Peyer's patch (tissue), 4 donors: ENCODE data around the gene PAQR9. TPM values are rescaled to one million over a fixed set of nuclear protein-coding genes. Genes with fewer than 3 reads are reported as not detected.
A peak's percentile ranks its signal among the peaks of the same experiment; 100 is the strongest.

ENCODE experiments used
- DNase-seq, 3 donors: peaks; one replicate each; pipeline ENCODE4 v3.0.0-alpha.2; 2017 to 2019
- H3K27ac ChIP-seq, 4 donors: fragments of 200-600 bp; sonication (generic); one replicate each; pipeline ENCODE4 v1.5.1; 2016 to 2019
- H3K27me3 ChIP-seq, 2 donors: fragments of 200-600 bp; sonication (generic); one replicate each; pipeline ENCODE4 v1.5.1; 2019
- H3K36me3 ChIP-seq, 3 donors: fragments of 200-600 bp; sonication (generic); one replicate each; pipeline ENCODE4 v1.5.1; 2016 to 2019
- H3K4me1 ChIP-seq, 4 donors: fragments of 200-600 bp; sonication (generic); one replicate each; pipeline ENCODE4 v1.5.1; 2016 to 2019
- H3K4me3 ChIP-seq, 4 donors: fragments of 200-600 bp; sonication (generic); 1 replicate in 3 of 4; 2 replicates in 1 of 4; pipeline ENCODE4 v1.5.1; 2016 to 2019; ENCODE audit warnings: mild to moderate bottlenecking in 1 of 4
- H3K9me3 ChIP-seq, 4 donors: fragments of 200-600 bp; sonication (generic); one replicate each; pipeline ENCODE4 v1.5.1; 2016 to 2019; ENCODE audit warnings: mild to moderate bottlenecking in 1 of 4
- CTCF ChIP-seq, 6 experiments: fragments of 450-650 bp in 4 of 6; fragments of 200-600 bp in 2 of 6; sonication (generic) in 1 of 6; IDR thresholded peaks; one replicate each; pipeline ENCODE4 v1.5.1; 2017 to 2019; ENCODE audit warnings: antibody characterized with exemption in 6 of 6, mild to moderate bottlenecking in 3 of 6, moderate library complexity in 1 of 6
- POLR2A ChIP-seq, 2 donors: fragments of 450-650 bp; IDR thresholded peaks; one replicate each; pipeline ENCODE4 v1.5.1; 2017; ENCODE audit warnings: antibody characterized with exemption in 2 of 2, mild to moderate bottlenecking in 2 of 2, moderate library complexity in 2 of 2
- total RNA-seq, 4 donors: library from RNA; depleted of rRNA; stranded (reverse); fragments of >200 nt; gene quantifications; one replicate each; pipeline ENCODE4 v1.1.0, GENCODE V29; 2016

The PAQR9 gene, protein sequence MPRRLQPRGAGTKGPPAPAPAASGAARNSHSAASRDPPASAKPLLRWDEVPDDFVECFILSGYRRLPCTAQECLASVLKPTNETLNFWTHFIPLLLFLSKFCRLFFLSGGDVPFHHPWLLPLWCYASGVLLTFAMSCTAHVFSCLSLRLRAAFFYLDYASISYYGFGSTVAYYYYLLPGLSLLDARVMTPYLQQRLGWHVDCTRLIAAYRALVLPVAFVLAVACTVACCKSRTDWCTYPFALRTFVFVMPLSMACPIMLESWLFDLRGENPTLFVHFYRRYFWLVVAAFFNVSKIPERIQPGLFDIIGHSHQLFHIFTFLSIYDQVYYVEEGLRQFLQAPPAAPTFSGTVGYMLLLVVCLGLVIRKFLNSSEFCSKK
- not detected for total RNA-seq

GRCh38 chr3:142963516-142964448 is at the start of gene PAQR9:
PAQR9 (minus strand) TSS chr3:142963674; CDS start chr3:142963336, 338 bp downstream.
- peaks cover 0 to 23% of the 10 kb centered on the region in 2 donors for H3K27me3 ChIP-seq
- H3K4me1 ChIP-seq, result peaks cover 0 to 7% (median 0%) of the 10 kb centered on the region in 4 donors
- no peaks in the 10 kb centered on the region for H3K36me3 ChIP-seq
- H3K4me3 ChIP-seq, result peak within 1 kb of the TSS; percentile 29 to 57 (median 49)
- H3K9me3 ChIP-seq, result no peaks in the 10 kb centered on the region
- DNase-seq, result no peak
- H3K27ac ChIP-seq, result no peak within 1 kb of the TSS
- TF ChIP-seq POLR2A (IDR thresholded peaks at IDR 0.05), result no peak

DNA sequence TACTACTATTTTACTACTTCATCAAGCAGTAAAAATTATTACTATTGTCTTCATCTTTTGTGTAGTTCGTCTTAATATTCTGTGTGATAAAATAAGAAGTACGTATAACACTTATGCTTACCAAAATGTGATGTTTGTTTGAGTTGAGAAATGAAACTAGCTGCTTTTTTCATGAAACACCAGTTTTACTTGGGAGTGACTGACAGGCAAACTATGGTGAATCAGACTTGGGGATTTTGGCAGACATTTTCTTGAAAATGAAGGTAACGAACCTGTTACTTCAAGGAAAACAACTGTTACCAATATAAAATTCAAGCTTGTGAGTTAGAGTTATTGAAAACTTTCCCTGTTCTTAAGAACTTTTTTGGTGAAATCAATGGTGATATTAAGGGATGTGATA is 48.2 kb upstream of the PAQR9 start:
- TF ChIP-seq POLR2A (IDR thresholded peaks at IDR 0.05) (no peak), CTCF (IDR thresholded peaks at IDR 0.05) (no peak)
- H3K4me3 ChIP-seq, result no peak overlapping the region
- DNase-seq, result no peak
- no peaks in the 10 kb centered on the region for H3K4me1 ChIP-seq
- H3K27ac ChIP-seq, result no peak overlapping the region
- H3K36me3 ChIP-seq, result peaks cover 0 to 7% (median 0%) of the 10 kb centered on the region in 3 donors
- H3K27me3 ChIP-seq, result no peaks in the 10 kb centered on the region
- no peaks in the 10 kb centered on the region for H3K9me3 ChIP-seq

GRCh38 chr3:143010024-143010423 is 46.5 kb upstream of the PAQR9 start:
- no peaks in the 10 kb centered on the region for H3K9me3 ChIP-seq
- peaks cover 0 to 5% (median 0%) of the 10 kb centered on the region in 3 donors for H3K36me3 ChIP-seq
- H3K4me3 ChIP-seq, result no peak overlapping the region
- H3K4me1 ChIP-seq, result no peaks in the 10 kb centered on the region
- no peak for DNase-seq
- no peak overlapping the region for H3K27ac ChIP-seq
- no peaks in the 10 kb centered on the region for H3K27me3 ChIP-seq
- no peak for TF ChIP-seq POLR2A (IDR thresholded peaks at IDR 0.05)
- TF ChIP-seq CTCF (IDR thresholded peaks at IDR 0.05), result no peak

GRCh38 chr3:143004823-143005222 is 41.3 kb upstream of the PAQR9 start:
- H3K9me3 ChIP-seq, result no peaks in the 10 kb centered on the region
- H3K4me1 ChIP-seq, result peaks cover 4 to 20% (median 5%) of the 10 kb centered on the region in 4 donors
- no peaks in the 10 kb centered on the region for H3K27me3 ChIP-seq
- TF ChIP-seq POLR2A (IDR thresholded peaks at IDR 0.05) (no peak), CTCF (IDR thresholded peaks at IDR 0.05) (no peak)
- no peak for DNase-seq
- no peak overlapping the region for H3K27ac ChIP-seq
- H3K4me3 ChIP-seq, result no peak overlapping the region
- H3K36me3 ChIP-seq, result no peaks in the 10 kb centered on the region

- Histone ChIP-seq H3K36me3 (no peaks in the 10 kb centered on the region), H3K27me3 (no peaks in the 10 kb centered on the region), H3K27ac (no peak overlapping the region), H3K4me3 (peak overlapping the region; percentile 71 to 98 (median 72)), H3K9me3 (no peaks in the 10 kb centered on the region), H3K4me1 (peaks cover 4 to 20% (median 5%) of the 10 kb centered on the region in 4 donors)
- DNase-seq, result no peak
- no peak for TF ChIP-seq POLR2A (IDR thresholded peaks at IDR 0.05)
- TF ChIP-seq CTCF (IDR thresholded peaks at IDR 0.05), result no peak
These were observed 39.3 kb upstream of the PAQR9 start for GRCh38 chr3:143002727-143003126.
